ENCODE results near the gene ERAP2.
A peak's percentile ranks its signal among the peaks of the same experiment; 100 is the strongest.

Gene ERAP2

GRCh38 chr5:96934708-96935558 is 58.6 kb downstream of the ERAP2 start:
- DNase-seq = peak; percentile 96

- DNase-seq = peak; percentile 95
These were observed 59.5 kb downstream of the ERAP2 start, which contains the start of gene LNPEP for GRCh38 chr5:96935559-96936430. LNPEP (plus strand) TSS chr5:96936080; CDS start chr5:96936156, 76 bp downstream.

- DNase-seq = peak; percentile 47 to 49
These were observed 60.4 kb downstream of the ERAP2 start for GRCh38 chr5:96936431-96937320.

- DNase-seq = no peak
These were observed 64.3 kb downstream of the ERAP2 start for GRCh38 chr5:96940586-96940985.

- DNase-seq = no peak
These were observed 64.8 kb downstream of the ERAP2 start for GRCh38 chr5:96941140-96941539.

GRCh38 chr5:96942078-96942477 is 65.8 kb downstream of the ERAP2 start:
- no peak for DNase-seq

- no peak for DNase-seq
These were observed 66.6 kb downstream of the ERAP2 start for GRCh38 chr5:96942911-96943310.

GRCh38 chr5:96943799-96944198 is 67.5 kb downstream of the ERAP2 start:
- no peak for DNase-seq

- DNase-seq = no peak
These were observed 69.0 kb downstream of the ERAP2 start for GRCh38 chr5:96945144-96945897.

GRCh38 chr5:96946381-96946780 is 70.1 kb downstream of the ERAP2 start:
- DNase-seq = no peak

- no peak for DNase-seq
These were observed 75.9 kb downstream of the ERAP2 start for GRCh38 chr5:96952118-96952750.

GRCh38 chr5:96952974-96953730 is 76.9 kb downstream of the ERAP2 start:
- no peak for DNase-seq

GRCh38 chr5:96957254-96958049 is 81.2 kb downstream of the ERAP2 start:
- no peak for DNase-seq

GRCh38 chr5:96958977-96959376 is 82.7 kb downstream of the ERAP2 start:
- no peak for DNase-seq

- DNase-seq = peak in 1 of 2 donors; percentile 68
These were observed 84.8 kb downstream of the ERAP2 start for GRCh38 chr5:96961053-96961452.

- DNase-seq = no peak
These were observed 86.3 kb downstream of the ERAP2 start for GRCh38 chr5:96962540-96962991.

- DNase-seq = no peak
These were observed 87.0 kb downstream of the ERAP2 start for GRCh38 chr5:96963267-96963666.

GRCh38 chr5:96966801-96967200 is 90.5 kb downstream of the ERAP2 start:
- DNase-seq = no peak

- no peak for DNase-seq
These were observed 91.1 kb downstream of the ERAP2 start for GRCh38 chr5:96967400-96967799.

GRCh38 chr5:96968074-96968473 is 91.8 kb downstream of the ERAP2 start:
- no peak for DNase-seq
